ENCODE measurements around the gene SHISA9. TPM values are rescaled to one million over a fixed set of nuclear protein-coding genes. Genes with fewer than 3 reads are reported as not detected.

SHISA9 gene
- total RNA-seq, 1 donor from 2014 or later, result 2.5 TPM

GRCh38 chr16:13106464-13106863 is 205.1 kb downstream of the SHISA9 start:
- Mint-ChIP-seq H3K27ac (no peak overlapping the region), H3K9me3 (peaks cover 8% of the 10 kb centered on the region), H3K4me1 (peaks cover 16% of the 10 kb centered on the region), H3K4me3 (no peak overlapping the region), H3K27me3 (ENCODE audit: insufficient read depth, low read depth) (peaks cover 5% of the 10 kb centered on the region), H3K36me3 (peaks cover 2% of the 10 kb centered on the region)
- Histone ChIP-seq H3K9ac (no peak overlapping the region), H3K4me3 (no peak overlapping the region), H4K20me1 (ENCODE audit: low read depth) (no peaks in the 10 kb centered on the region), H3K27me3 (no peaks in the 10 kb centered on the region), H3K4me2 (no peak overlapping the region), H3K9me3 (ENCODE audit: low read depth) (peaks cover 4% of the 10 kb centered on the region), H3K36me3 (no peaks in the 10 kb centered on the region), H3K4me1 (peaks cover 10% of the 10 kb centered on the region), H2AFZ (replicated peaks) (no peak overlapping the region), H3K27ac (no peak overlapping the region), H3F3A (ENCODE audit: low read depth) (peaks cover 8% of the 10 kb centered on the region), H3K79me2 (ENCODE audit: low read depth) (no peaks in the 10 kb centered on the region)
- TF ChIP-seq EZH2 (IDR thresholded peaks at IDR 0.05) (no peak), EZH2phosphoT487 (IDR thresholded peaks at IDR 0.05) (no peak), CTCF (IDR thresholded peaks at IDR 0.05) (no peak)
- DNase-seq (ENCODE audit: low spot score), result no peak

GRCh38 chr16:13108126-13108525 is 206.7 kb downstream of the SHISA9 start:
- Histone ChIP-seq H3K4me2 (no peak overlapping the region), H3F3A (ENCODE audit: low read depth) (peaks cover 22% of the 10 kb centered on the region), H3K9me3 (ENCODE audit: low read depth) (peaks cover 4% of the 10 kb centered on the region), H3K9ac (no peak overlapping the region), H3K27ac (no peak overlapping the region), H3K79me2 (ENCODE audit: low read depth) (no peaks in the 10 kb centered on the region), H3K4me3 (no peak overlapping the region), H3K27me3 (no peaks in the 10 kb centered on the region), H3K4me1 (peaks cover 22% of the 10 kb centered on the region), H2AFZ (replicated peaks) (no peak overlapping the region), H3K36me3 (no peaks in the 10 kb centered on the region), H4K20me1 (ENCODE audit: low read depth) (no peaks in the 10 kb centered on the region)
- peaks cover 5% of the 10 kb centered on the region for H3K27me3 Mint-ChIP-seq (ENCODE audit: insufficient read depth, low read depth)
- H3K36me3 Mint-ChIP-seq, result peaks cover 2% of the 10 kb centered on the region
- H3K4me1 Mint-ChIP-seq, result peaks cover 20% of the 10 kb centered on the region
- H3K9me3 Mint-ChIP-seq, result peaks cover 7% of the 10 kb centered on the region
- no peak for DNase-seq (ENCODE audit: low spot score)
- no peak for TF ChIP-seq CTCF (IDR thresholded peaks at IDR 0.05)
- no peak for TF ChIP-seq EZH2 (IDR thresholded peaks at IDR 0.05)
- TF ChIP-seq EZH2phosphoT487 (IDR thresholded peaks at IDR 0.05), result no peak
- H3K27ac Mint-ChIP-seq, result no peak overlapping the region
- H3K4me3 Mint-ChIP-seq, result no peak overlapping the region

- peaks cover 4% of the 10 kb centered on the region for H3K9me3 ChIP-seq (ENCODE audit: low read depth)
- H3K4me1 ChIP-seq, result peaks cover 30% of the 10 kb centered on the region
- no peak overlapping the region for H3K9ac ChIP-seq
- no peaks in the 10 kb centered on the region for H3K27me3 ChIP-seq
- H3K36me3 ChIP-seq, result no peaks in the 10 kb centered on the region
- no peak overlapping the region for H3K4me3 Mint-ChIP-seq
- peaks cover 3% of the 10 kb centered on the region for H4K20me1 ChIP-seq (ENCODE audit: low read depth)
- peaks cover 6% of the 10 kb centered on the region for H3K9me3 Mint-ChIP-seq
- H3K4me3 ChIP-seq, result no peak overlapping the region
- no peak for TF ChIP-seq CTCF (IDR thresholded peaks at IDR 0.05)
- TF ChIP-seq EZH2phosphoT487 (IDR thresholded peaks at IDR 0.05), result no peak
- no peak for TF ChIP-seq EZH2 (IDR thresholded peaks at IDR 0.05)
- DNase-seq (ENCODE audit: low spot score), result no peak
- no peak overlapping the region for H3K27ac Mint-ChIP-seq
- H3K4me1 Mint-ChIP-seq, result peaks cover 25% of the 10 kb centered on the region
- peaks cover 2% of the 10 kb centered on the region for H3K36me3 Mint-ChIP-seq
- H3K79me2 ChIP-seq (ENCODE audit: low read depth), result no peaks in the 10 kb centered on the region
- no peak overlapping the region for H3K4me2 ChIP-seq
- no peak overlapping the region for H2AFZ ChIP-seq (replicated peaks)
- H3F3A ChIP-seq (ENCODE audit: low read depth), result peaks cover 29% of the 10 kb centered on the region
- H3K27me3 Mint-ChIP-seq (ENCODE audit: insufficient read depth, low read depth), result peaks cover 5% of the 10 kb centered on the region
- no peak overlapping the region for H3K27ac ChIP-seq
Observed at GRCh38 chr16:13109171-13109570, 207.8 kb downstream of the SHISA9 start.

All from neural progenitor cell (in vitro differentiated cells).